Omental fat pad (tissue), 4 donors: ENCODE results near the gene DNAJA3. TPM values are rescaled to one million over a fixed set of nuclear protein-coding genes. Genes with fewer than 3 reads are reported as not detected.

Experiments
- ATAC-seq: fragments of 150-250 bp; one replicate; pipeline ENCODE4 v1.9.1; 2016; ENCODE audit warnings: mild to moderate bottlenecking, moderate library complexity; ENCODE audit not compliant: low FRiP score
- DNase-seq: peaks from one replicate; pipeline ENCODE4 v3.0.0-alpha.2; 2019; ENCODE audit warnings: low spot score
- total RNA-seq, 4 donors: library from RNA; depleted of rRNA; stranded (reverse); fragments of >200 nt; gene quantifications; one replicate each; pipeline ENCODE4 v1.1.0, GENCODE V29; 2016
- TF ChIP-seq, protein P1 (sequence below), 3 donors: fragments of 450-650 bp; IDR thresholded peaks; one replicate each; pipeline ENCODE4 v1.5.1; 2016 to 2017; ENCODE audit warnings: antibody characterized with exemption in 3 of 3, mild to moderate bottlenecking in 3 of 3, moderate library complexity in 2 of 3

Gene DNAJA3
- total RNA-seq, 4 donors from 2014 or later, result 40.5 to 47.1 (median 42.3) TPM

DNA sequence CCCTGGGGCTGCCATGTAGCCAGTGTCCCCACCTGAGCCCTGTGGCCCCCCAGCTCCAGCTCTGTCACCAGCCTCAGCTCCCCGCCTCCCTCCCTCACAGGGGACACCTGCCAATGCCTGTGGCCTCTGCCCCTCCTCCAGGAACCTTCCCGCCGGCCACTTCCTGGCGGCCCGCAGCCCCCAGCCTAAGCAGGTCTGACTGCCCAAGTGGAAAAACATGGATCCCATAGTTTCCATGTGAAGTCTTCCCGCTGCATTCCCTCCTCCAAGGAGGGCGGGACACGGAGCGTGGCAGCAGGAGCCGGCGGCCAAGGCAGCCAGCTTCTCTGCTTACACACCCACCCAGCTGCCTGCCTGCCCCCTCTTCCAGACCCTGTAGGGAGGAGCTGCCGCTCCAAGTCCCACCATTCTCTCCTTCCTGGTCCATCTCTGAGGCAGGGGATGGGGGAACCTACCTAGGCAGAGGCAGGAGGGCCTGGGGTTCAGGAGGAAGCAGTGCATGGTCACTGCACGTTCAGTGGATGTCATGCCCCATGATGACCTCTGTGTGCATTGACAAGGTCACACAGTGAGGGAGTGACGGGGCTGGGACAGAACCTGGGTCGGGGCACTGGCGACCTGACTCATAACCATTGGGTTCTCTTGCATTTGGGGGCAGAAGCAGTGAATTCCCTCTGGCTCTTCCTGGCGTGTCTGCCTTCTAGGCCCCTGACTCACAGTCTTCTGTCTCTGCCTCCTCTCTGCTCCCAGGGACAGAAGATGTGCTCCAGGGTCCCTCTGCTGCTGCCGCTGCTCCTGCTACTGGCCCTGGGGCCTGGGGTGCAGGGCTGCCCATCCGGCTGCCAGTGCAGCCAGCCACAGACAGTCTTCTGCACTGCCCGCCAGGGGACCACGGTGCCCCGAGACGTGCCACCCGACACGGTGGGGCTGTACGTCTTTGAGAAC is 45.3 kb upstream of the DNAJA3 start:
- TF ChIP-seq, protein P1, sequence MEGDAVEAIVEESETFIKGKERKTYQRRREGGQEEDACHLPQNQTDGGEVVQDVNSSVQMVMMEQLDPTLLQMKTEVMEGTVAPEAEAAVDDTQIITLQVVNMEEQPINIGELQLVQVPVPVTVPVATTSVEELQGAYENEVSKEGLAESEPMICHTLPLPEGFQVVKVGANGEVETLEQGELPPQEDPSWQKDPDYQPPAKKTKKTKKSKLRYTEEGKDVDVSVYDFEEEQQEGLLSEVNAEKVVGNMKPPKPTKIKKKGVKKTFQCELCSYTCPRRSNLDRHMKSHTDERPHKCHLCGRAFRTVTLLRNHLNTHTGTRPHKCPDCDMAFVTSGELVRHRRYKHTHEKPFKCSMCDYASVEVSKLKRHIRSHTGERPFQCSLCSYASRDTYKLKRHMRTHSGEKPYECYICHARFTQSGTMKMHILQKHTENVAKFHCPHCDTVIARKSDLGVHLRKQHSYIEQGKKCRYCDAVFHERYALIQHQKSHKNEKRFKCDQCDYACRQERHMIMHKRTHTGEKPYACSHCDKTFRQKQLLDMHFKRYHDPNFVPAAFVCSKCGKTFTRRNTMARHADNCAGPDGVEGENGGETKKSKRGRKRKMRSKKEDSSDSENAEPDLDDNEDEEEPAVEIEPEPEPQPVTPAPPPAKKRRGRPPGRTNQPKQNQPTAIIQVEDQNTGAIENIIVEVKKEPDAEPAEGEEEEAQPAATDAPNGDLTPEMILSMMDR (IDR thresholded peaks at IDR 0.05), result no peak
- no peak for DNase-seq
- ATAC-seq, result no peak

DNA sequence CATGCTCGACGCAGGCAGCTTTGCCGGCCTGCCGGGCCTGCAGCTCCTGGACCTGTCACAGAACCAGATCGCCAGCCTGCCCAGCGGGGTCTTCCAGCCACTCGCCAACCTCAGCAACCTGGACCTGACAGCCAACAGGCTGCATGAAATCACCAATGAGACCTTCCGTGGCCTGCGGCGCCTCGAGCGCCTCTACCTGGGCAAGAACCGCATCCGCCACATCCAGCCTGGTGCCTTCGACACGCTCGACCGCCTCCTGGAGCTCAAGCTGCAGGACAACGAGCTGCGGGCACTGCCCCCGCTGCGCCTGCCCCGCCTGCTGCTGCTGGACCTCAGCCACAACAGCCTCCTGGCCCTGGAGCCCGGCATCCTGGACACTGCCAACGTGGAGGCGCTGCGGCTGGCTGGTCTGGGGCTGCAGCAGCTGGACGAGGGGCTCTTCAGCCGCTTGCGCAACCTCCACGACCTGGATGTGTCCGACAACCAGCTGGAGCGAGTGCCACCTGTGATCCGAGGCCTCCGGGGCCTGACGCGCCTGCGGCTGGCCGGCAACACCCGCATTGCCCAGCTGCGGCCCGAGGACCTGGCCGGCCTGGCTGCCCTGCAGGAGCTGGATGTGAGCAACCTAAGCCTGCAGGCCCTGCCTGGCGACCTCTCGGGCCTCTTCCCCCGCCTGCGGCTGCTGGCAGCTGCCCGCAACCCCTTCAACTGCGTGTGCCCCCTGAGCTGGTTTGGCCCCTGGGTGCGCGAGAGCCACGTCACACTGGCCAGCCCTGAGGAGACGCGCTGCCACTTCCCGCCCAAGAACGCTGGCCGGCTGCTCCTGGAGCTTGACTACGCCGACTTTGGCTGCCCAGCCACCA is 44.4 kb upstream of the DNAJA3 start:
- DNase-seq (no peak), ATAC-seq (no peak)
- TF ChIP-seq, protein P1 (IDR thresholded peaks at IDR 0.05), result no peak

DNA sequence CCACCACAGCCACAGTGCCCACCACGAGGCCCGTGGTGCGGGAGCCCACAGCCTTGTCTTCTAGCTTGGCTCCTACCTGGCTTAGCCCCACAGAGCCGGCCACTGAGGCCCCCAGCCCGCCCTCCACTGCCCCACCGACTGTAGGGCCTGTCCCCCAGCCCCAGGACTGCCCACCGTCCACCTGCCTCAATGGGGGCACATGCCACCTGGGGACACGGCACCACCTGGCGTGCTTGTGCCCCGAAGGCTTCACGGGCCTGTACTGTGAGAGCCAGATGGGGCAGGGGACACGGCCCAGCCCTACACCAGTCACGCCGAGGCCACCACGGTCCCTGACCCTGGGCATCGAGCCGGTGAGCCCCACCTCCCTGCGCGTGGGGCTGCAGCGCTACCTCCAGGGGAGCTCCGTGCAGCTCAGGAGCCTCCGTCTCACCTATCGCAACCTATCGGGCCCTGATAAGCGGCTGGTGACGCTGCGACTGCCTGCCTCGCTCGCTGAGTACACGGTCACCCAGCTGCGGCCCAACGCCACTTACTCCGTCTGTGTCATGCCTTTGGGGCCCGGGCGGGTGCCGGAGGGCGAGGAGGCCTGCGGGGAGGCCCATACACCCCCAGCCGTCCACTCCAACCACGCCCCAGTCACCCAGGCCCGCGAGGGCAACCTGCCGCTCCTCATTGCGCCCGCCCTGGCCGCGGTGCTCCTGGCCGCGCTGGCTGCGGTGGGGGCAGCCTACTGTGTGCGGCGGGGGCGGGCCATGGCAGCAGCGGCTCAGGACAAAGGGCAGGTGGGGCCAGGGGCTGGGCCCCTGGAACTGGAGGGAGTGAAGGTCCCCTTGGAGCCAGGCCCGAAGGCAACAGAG is 43.5 kb upstream of the DNAJA3 start:
- TF ChIP-seq, protein P1 (IDR thresholded peaks at IDR 0.05), result no peak
- no peak for ATAC-seq
- no peak for DNase-seq

DNA sequence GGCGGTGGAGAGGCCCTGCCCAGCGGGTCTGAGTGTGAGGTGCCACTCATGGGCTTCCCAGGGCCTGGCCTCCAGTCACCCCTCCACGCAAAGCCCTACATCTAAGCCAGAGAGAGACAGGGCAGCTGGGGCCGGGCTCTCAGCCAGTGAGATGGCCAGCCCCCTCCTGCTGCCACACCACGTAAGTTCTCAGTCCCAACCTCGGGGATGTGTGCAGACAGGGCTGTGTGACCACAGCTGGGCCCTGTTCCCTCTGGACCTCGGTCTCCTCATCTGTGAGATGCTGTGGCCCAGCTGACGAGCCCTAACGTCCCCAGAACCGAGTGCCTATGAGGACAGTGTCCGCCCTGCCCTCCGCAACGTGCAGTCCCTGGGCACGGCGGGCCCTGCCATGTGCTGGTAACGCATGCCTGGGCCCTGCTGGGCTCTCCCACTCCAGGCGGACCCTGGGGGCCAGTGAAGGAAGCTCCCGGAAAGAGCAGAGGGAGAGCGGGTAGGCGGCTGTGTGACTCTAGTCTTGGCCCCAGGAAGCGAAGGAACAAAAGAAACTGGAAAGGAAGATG is 42.8 kb upstream of the DNAJA3 start:
- no peak for ATAC-seq
- TF ChIP-seq, protein P1 (IDR thresholded peaks at IDR 0.05), result no peak
- no peak for DNase-seq

DNA sequence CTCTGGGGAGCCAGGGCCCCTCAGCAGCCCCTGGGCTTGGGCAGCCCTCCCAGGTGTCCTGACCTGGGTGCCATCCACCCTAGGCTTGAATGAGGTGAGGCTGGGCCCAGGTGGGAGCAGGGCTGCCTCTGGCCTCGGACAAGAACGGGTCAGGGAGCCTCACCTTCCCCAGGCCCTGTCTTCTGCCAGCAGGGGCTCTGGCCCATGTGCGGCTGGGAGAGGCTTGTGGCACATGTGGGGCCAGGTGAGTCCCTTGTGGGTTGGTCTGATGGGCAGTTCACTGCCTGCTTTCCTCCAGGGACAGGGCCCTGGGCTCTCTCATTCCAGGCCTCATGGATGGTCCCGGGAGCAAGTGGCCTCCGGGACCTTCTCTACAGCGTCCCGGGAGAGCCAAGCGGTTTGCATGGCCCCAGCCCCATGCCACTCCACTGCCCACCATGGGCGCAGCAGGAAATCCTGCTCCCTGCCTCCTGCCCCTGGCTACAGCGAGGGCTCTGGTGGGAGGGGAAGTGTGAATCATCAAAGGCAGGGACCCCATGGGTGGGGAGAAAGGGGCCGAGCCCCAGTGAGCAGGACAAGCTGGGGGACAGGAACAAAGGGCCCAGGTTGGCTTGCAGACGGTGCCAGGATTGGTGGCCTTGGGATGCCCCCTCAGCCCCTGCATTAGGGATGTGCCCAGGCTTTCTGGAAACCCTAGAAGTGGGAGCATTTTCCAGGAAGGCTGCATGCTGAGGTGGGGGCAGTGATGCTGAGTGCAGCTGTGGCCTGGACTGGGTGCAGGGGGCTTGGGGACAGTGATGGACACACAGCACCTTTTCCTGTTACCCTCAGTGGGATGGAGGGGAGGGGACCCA is 41.9 kb upstream of the DNAJA3 start:
- ATAC-seq (no peak), DNase-seq (no peak)
- TF ChIP-seq, protein P1 (IDR thresholded peaks at IDR 0.05), result no peak
